Embryonic facial prominence (tissue), 1 donor: ENCODE measurements around the gene ZSWIM5.
"Not testable (repeated sequence)": the region's sequence is repeated elsewhere in the genome, so short reads cannot be mapped to it uniquely, and the experiment has no call there.

Experiments
- DNase-seq: peaks from one replicate; pipeline ENCODE4 v3.0.0-alpha.2; 2016; ENCODE audit errors: extremely low spot score

Gene ZSWIM5

GRCh38 chr1:45205011-45205909 is 1.1 kb downstream of the ZSWIM5 start:
- DNase-seq: no peak

- no peak for DNase-seq
Measured at GRCh38 chr1:45200906-45201500, 5.4 kb downstream of the ZSWIM5 start.

- no peak for DNase-seq
Measured at GRCh38 chr1:45200435-45200834, 6.0 kb downstream of the ZSWIM5 start.

- no peak for DNase-seq
Measured at GRCh38 chr1:45198185-45198584, 8.2 kb downstream of the ZSWIM5 start.

- DNase-seq: no peak
Measured at GRCh38 chr1:45196863-45197262, 9.5 kb downstream of the ZSWIM5 start.

DNA sequence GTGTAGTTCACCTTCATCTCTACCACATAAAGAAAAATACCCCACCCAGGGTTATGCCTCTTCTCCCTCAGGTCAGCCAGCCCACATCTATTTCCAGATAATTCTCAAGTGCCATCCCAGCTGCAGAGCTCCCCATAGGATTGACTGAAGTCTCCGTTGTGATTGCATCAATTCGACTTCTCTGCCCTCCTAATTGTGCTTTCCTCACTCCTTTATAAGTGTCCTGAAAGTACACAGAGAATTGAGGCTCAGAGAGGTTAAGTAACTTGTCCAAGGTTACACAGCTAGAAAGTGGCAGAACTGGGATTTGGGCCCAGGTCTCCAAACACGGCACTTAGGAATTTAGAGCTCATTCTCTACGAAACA is 15.0 kb downstream of the ZSWIM5 start:
- no peak for DNase-seq

GRCh38 chr1:45187725-45188124 is 18.7 kb downstream of the ZSWIM5 start:
- DNase-seq: no peak

DNA sequence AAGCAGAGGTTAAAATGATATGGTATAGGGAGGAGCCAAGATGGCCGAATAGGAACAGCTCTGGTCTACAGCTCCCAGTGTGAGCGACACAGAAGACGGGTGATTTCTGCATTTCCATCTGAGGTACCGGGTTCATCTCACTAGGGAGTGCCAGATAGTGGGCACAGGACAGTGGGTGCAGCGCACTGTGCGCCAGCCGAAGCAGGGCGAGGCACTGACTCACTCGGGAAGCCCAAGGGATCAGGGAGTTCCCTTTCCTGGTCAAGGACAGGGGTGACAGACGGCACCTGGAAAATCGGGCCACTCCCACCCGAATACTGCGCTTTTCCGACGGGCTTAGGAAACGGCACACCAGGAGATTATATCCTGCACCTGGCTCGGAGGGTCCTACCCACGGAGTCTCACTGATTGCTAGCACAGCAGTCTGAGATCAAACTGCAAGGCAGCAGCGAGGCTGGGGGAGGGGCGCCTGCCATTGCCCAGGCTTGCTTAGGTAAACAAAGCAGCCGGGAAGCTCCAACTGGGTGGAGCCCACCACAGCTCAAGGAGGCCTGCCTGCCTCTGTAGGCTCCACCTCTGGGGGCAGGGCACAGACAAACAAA is 26.4 kb downstream of the ZSWIM5 start:
- not testable (repeated sequence) for DNase-seq

GRCh38 chr1:45177452-45177851 is 29.0 kb downstream of the ZSWIM5 start:
- no peak for DNase-seq

DNA sequence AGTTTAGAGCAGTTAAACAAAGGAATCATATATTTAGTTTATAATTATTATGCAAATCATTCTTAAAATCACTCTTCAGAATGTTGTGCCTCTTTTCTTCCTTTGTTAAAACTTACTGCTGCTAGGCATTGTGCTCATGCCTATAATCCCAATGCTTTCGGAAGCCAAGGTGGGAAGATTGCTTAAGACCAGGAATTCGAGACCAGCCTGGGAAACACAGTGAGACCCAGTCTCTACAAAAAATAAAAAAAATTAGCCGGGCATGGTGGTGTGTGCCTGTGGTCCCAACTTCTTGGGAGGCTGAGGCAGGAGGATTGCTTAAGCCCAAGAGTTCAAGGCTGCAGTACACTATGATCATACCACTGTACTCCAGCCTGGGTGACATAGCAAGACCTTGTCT is 33.6 kb downstream of the ZSWIM5 start:
- no peak for DNase-seq

DNA sequence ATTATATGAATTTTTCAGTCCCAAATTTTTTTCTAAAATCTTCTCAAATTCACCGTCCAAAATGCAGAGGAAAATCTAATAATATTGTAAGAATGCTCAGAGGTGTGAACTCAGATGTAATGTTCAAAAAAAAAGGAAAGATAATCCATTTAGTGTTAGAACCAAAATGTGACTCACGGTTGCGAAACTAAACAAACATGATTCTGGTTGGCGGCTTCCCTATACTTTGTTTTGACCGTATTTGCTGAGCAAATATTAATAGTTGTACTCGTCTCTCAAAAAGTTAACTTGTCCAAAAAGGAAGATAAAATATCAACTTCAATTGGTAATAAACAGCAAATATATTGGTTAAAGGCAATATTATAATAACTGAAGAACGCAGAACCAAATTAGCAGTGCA is 34.4 kb downstream of the ZSWIM5 start:
- DNase-seq: no peak

DNA sequence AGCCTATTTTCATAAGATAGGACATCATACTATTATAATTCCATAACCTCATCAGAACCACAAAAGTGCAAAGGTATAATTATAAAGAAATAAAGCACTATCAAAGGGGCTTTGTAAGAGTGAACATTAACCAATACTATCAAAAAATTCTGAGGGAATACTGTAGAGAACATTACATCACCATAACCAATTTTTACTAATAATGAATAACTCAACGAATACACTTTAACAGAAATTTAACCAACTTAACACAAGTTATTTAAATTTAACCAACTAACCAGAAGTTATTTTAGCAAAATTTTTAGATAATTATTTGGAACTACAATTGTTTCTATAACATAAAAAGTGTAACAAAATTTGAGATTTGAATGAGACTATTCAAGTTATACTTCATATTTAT is 34.8 kb downstream of the ZSWIM5 start:
- no peak for DNase-seq

DNA sequence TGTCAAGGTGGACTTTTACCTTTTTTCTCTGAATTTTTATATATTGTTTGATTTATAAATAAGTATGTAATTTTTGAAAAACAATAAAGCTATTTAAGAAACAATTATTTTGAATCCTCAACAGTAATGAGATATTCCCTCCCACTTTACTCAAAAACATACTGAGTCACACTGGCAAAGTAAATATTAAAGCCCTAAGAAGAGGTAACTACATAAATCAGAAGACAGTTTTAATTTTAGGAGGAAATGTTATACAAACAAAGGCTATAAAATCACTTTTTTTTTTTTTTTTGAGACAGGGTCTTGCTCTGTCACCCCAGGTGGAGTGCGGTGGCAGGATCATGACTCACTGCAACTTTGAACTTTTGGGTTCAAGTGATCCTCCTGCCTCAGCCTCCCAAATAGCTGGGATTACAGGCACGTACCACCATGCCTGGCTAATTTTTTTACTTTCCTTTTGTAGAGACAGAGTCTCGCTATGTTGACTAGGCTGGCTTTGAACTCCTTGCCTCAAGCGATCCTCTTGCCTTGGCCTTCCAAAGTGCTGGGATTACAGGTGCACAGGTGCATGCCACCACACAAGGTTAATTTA is 36.2 kb downstream of the ZSWIM5 start:
- DNase-seq: no peak

- DNase-seq: not testable (repeated sequence)
Measured at GRCh38 chr1:45167947-45168346, 38.5 kb downstream of the ZSWIM5 start.

DNA sequence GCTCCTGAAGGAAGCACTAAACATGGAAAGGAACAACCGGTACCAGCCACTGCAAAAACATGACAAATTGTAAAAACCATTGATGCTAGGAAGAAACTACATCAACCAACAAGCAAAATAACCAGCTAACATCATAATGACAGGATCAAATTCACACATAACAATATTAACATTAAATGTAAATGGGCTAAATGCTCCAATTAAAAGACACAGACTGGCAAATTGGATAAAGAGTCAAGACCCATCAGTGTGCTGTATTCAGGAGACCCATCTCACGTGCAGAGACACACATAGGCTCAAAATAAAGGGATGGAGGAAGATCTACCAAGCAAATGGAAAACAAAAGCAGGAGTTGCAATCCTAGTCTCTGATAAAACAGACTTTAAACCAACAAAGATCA is 42.1 kb downstream of the ZSWIM5 start:
- not testable (repeated sequence) for DNase-seq

- not testable (repeated sequence) for DNase-seq
Measured at GRCh38 chr1:45163111-45163510, 43.3 kb downstream of the ZSWIM5 start.

DNA sequence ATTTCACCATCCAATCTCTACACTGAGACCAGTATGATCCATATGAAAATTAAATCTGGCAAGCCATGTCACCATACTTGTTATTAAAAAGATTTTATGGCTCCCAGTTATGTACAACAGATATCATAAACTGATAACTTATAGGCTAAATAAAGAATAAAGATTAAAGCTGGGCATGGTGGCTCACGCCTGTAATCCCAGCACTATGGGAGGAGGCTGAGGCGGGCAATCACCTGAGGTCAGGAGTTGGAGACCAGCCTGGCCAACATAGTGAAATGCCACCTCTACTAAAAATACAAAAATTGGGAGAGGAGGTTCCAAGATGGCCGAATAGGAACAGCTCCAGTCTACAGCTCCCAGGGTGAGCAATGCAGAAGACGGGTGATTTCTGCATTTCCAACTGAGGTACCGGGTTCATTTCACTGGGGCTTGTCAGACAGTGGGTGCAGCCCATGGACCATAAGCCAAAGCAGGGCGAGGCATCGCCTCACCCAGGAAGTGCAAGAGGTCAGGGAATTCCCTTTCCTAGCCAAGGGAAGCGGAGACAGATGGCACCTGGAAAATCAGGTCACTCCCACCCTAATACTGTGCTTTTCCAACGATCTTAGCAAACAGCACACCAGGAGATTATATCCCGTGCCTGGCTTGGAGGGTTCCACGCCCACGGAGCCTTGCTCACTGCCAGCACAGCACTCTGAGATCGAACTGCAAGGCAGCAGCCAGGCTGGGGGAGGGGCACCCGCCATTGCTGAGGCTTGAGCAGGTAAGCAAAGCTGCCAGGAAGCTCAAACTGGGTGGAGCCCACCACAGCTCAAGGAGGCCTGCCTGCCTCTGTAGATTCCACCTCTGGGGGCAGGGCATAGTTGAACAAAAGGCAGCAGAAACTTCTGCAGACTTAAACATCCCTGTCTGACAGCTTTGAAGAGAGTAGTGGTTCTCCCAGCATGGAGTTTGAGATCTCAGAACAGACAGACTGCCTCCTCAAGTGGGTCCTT is 44.1 kb downstream of the ZSWIM5 start:
- not testable (repeated sequence) for DNase-seq

DNA sequence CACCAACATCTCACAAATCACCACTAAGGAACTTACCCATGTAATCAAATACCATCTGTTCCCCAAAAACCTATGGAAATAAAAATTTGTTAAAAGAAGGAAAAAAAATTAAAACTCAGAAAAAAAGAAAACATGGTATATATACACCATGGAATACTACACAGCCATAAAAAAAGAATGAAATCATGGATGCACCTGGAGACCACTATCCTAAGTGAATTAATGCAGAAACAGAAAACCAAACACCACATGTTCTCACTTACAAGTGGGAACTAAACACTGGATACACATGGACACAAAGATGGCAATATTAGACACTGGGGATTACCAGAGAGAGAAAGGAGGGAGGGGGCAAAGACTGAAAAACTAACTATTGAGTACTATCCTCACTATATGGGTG is 50.4 kb downstream of the ZSWIM5 start:
- no peak for DNase-seq

DNA sequence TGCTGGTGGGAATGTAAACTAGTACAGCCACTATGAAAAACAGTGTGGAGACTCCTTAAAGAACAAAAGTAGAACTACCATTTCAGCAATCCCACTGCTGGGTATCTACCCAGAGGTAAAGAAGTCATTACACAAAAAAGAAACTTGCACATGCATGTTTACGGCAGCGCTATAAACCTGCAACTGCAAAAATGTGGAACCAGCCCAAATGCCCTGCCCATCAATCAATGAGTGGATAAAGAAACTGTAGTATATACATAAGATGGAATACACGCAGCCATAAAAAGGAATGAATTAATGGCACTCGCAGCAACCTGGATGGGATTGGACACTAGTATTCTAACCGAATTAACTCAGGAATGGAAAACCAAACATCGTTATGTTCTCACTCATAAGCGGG is 51.0 kb downstream of the ZSWIM5 start:
- DNase-seq: no peak

DNA sequence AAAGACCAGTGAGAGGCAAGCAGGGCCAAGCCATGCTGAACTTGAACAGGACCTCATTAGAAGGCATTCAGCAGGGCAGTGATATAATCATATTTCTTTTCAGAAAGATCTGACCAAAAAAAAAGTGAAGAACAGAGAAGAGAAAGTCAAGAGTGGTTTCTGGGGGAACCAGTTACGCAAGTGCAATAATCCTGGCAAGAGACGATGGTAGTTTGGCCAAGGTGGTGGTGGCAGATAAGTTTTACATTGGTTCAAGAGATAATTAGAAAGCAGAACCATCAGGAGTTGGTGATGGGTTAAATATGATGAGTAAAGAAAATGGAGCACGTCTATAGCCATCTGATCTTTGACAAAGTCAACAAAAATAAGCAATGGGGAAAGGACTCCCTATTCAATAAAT is 54.3 kb downstream of the ZSWIM5 start:
- no peak for DNase-seq

DNA sequence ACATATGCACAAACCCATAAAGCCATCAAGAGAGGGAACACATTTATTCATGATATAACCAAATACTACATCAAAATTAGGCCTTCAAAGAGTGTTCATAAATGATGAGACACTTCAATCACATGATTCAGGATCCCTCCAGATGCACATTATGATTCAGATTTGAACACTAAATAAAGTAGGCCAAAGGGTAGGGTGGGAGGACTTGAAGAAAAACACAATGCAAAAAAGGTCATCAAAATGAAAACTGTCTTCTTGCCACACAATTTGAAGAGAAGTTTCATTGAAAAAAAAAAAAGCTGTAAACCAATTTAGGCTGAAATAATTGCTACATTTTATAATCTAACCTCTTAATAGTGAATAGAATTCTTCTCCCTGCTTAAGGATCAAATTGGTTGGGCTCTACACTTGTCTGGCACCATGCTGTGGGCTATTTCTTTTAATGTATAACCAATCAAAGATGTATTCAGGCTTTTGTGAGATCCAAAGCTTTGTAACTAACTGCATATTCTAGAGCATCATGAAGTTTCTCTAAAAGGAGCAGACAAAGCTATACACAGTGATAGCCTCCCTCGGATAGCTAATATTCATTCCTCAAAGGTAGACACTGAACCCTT is 58.1 kb downstream of the ZSWIM5 start:
- DNase-seq: no peak
